Rectal smooth muscle tissue (tissue), 1 donor: Measurements from ENCODE around the gene SPEM3.
"Not testable (repeated sequence)": the region's sequence is repeated elsewhere in the genome, so short reads cannot be mapped to it uniquely, and the experiment has no call there.

Experiments used
- H3K27ac ChIP-seq: one replicate; pipeline ENCODE4 v1.7.0; 2013; ENCODE audit warnings: low read depth, low read length, inconsistent platforms
- H3K27me3 ChIP-seq: one replicate; pipeline ENCODE4 v1.7.0; 2013; ENCODE audit warnings: low read length; ENCODE audit not compliant: control insufficient read depth, insufficient read depth
- H3K36me3 ChIP-seq: one replicate; pipeline ENCODE4 v1.7.0; 2013; ENCODE audit warnings: low read length; ENCODE audit not compliant: control insufficient read depth, insufficient read depth
- H3K4me1 ChIP-seq: one replicate; pipeline ENCODE4 v1.7.0; 2013; ENCODE audit warnings: low read length; ENCODE audit not compliant: control insufficient read depth, insufficient read depth
- H3K4me3 ChIP-seq: one replicate; pipeline ENCODE4 v1.7.0; 2013; ENCODE audit warnings: low read length
- H3K9ac ChIP-seq: one replicate; pipeline ENCODE4 v1.7.0; 2013; ENCODE audit warnings: low read length

Gene SPEM3

GRCh38 chr17:7465597-7466275 lies 37.1 kb downstream of the SPEM3 start:
- Histone ChIP-seq H3K27ac (no peak overlapping the region), H3K4me3 (no peak overlapping the region), H3K4me1 (peaks cover 8% of the 10 kb centered on the region), H3K9ac (no peak overlapping the region), H3K36me3 (peaks cover 11% of the 10 kb centered on the region), H3K27me3 (no peaks in the 10 kb centered on the region)

- peaks cover 11% of the 10 kb centered on the region for H3K36me3 ChIP-seq
- H3K27me3 ChIP-seq, result no peaks in the 10 kb centered on the region
- no peak overlapping the region for H3K9ac ChIP-seq
- peaks cover 8% of the 10 kb centered on the region for H3K4me1 ChIP-seq
- H3K27ac ChIP-seq, result no peak overlapping the region
- no peak overlapping the region for H3K4me3 ChIP-seq
Observed at GRCh38 chr17:7466318-7466638, 37.6 kb downstream of the SPEM3 start.

GRCh38 chr17:7466639-7467341 lies 38.1 kb downstream of the SPEM3 start:
- Histone ChIP-seq H3K4me3 (no peak overlapping the region), H3K27me3 (no peaks in the 10 kb centered on the region), H3K36me3 (peaks cover 11% of the 10 kb centered on the region), H3K4me1 (peaks cover 8% of the 10 kb centered on the region), H3K27ac (peak overlapping the region; percentile 34), H3K9ac (no peak overlapping the region)

GRCh38 chr17:7467498-7467897 lies 38.8 kb downstream of the SPEM3 start:
- H3K27ac ChIP-seq, result peak overlapping the region; percentile 34
- H3K36me3 ChIP-seq, result peaks cover 11% of the 10 kb centered on the region
- H3K4me3 ChIP-seq, result no peak overlapping the region
- H3K27me3 ChIP-seq, result no peaks in the 10 kb centered on the region
- no peak overlapping the region for H3K9ac ChIP-seq
- peaks cover 8% of the 10 kb centered on the region for H3K4me1 ChIP-seq

- no peak overlapping the region for H3K9ac ChIP-seq
- H3K36me3 ChIP-seq, result peaks cover 7% of the 10 kb centered on the region
- no peak overlapping the region for H3K4me3 ChIP-seq
- H3K27ac ChIP-seq, result no peak overlapping the region
- peaks cover 8% of the 10 kb centered on the region for H3K4me1 ChIP-seq
- H3K27me3 ChIP-seq, result no peaks in the 10 kb centered on the region
Observed at GRCh38 chr17:7468290-7468689, 39.6 kb downstream of the SPEM3 start.

GRCh38 chr17:7468804-7469389 lies 40.2 kb downstream of the SPEM3 start:
- Histone ChIP-seq H3K4me3 (no peak overlapping the region), H3K27ac (no peak overlapping the region), H3K27me3 (no peaks in the 10 kb centered on the region), H3K36me3 (peaks cover 6% of the 10 kb centered on the region), H3K4me1 (peaks cover 8% of the 10 kb centered on the region), H3K9ac (no peak overlapping the region)

GRCh38 chr17:7469843-7470242 lies 41.2 kb downstream of the SPEM3 start:
- H3K27me3 ChIP-seq, H3K4me1 ChIP-seq, H3K4me3 ChIP-seq, H3K36me3 ChIP-seq, H3K27ac ChIP-seq, H3K9ac ChIP-seq: not testable (repeated sequence)

- H3K4me1 ChIP-seq, result peaks cover 10% of the 10 kb centered on the region
- H3K27ac ChIP-seq, H3K9ac ChIP-seq, H3K27me3 ChIP-seq, H3K36me3 ChIP-seq, H3K4me3 ChIP-seq: not testable (repeated sequence)
Observed at GRCh38 chr17:7470457-7470973, 41.9 kb downstream of the SPEM3 start.

GRCh38 chr17:7471729-7472128 lies 43.1 kb downstream of the SPEM3 start:
- Histone ChIP-seq H3K9ac (no peak overlapping the region), H3K27me3 (no peaks in the 10 kb centered on the region), H3K4me1 (peaks cover 11% of the 10 kb centered on the region), H3K4me3 (no peak overlapping the region), H3K27ac (no peak overlapping the region), H3K36me3 (no peaks in the 10 kb centered on the region)

GRCh38 chr17:7474767-7475166 lies 46.1 kb downstream of the SPEM3 start:
- Histone ChIP-seq H3K27ac (peak overlapping the region; percentile 99), H3K4me1 (peaks cover 16% of the 10 kb centered on the region)
- not testable (repeated sequence) for H3K36me3 ChIP-seq, H3K4me3 ChIP-seq, H3K27me3 ChIP-seq, H3K9ac ChIP-seq

GRCh38 chr17:7475764-7476422 lies 47.2 kb downstream of the SPEM3 start:
- Histone ChIP-seq H3K27ac (peak overlapping the region; percentile 99), H3K9ac (no peak overlapping the region)

GRCh38 chr17:7476494-7476893 lies 47.8 kb downstream of the SPEM3 start:
- H3K4me1 ChIP-seq, result peaks cover 21% of the 10 kb centered on the region

More at GRCh38 chr17:7475764-7476422, 47.2 kb downstream of the SPEM3 start:
- H3K36me3 ChIP-seq, result no peaks in the 10 kb centered on the region
- no peak overlapping the region for H3K4me3 ChIP-seq
- H3K4me1 ChIP-seq, result peaks cover 21% of the 10 kb centered on the region
- no peaks in the 10 kb centered on the region for H3K27me3 ChIP-seq

More at GRCh38 chr17:7476494-7476893, 47.8 kb downstream of the SPEM3 start:
- Histone ChIP-seq H3K9ac (no peak overlapping the region), H3K27ac (peak overlapping the region; percentile 99), H3K4me3 (peak overlapping the region; percentile 35), H3K36me3 (no peaks in the 10 kb centered on the region), H3K27me3 (no peaks in the 10 kb centered on the region)
